Calu3 (cell line): Measurements from ENCODE around the gene THADA. TPM values are rescaled to one million over a fixed set of nuclear protein-coding genes. Genes with fewer than 3 reads are reported as not detected.

Experiments
- BruUV-seq: library from RNA; stranded (reverse); fragments of 400-500 nt; replicated peaks from 2 replicates; lab custom pipeline; 2021; lab: Mats Ljungman, UMichigan
- CTCF ChIA-PET: fragments of 300-600 bp; sonication (Branson Sonifier 250); formaldehyde crosslinking; loops from one replicate; lab custom pipeline; 2022; ENCODE audit warnings: antibody characterized with exemption; lab: Charles Lee
- DNase-seq: peaks from one replicate; pipeline ENCODE4 v3.0.0; 2022
- H3K27ac Mint-ChIP-seq: one replicate; pipeline ENCODE4 v1.8.0; 2022; ENCODE audit warnings: mixed read lengths; ENCODE audit not compliant: unreplicated experiment
- H3K27me3 Mint-ChIP-seq: one replicate; pipeline ENCODE4 v1.8.0; 2022; ENCODE audit warnings: mixed read lengths; ENCODE audit not compliant: unreplicated experiment
- H3K36me3 Mint-ChIP-seq: one replicate; pipeline ENCODE4 v1.8.0; 2022; ENCODE audit warnings: mild to moderate bottlenecking, moderate library complexity, mixed read lengths; ENCODE audit not compliant: insufficient read depth, unreplicated experiment
- H3K4me1 Mint-ChIP-seq: one replicate; pipeline ENCODE4 v1.8.0; 2022; ENCODE audit warnings: mild to moderate bottlenecking, low read depth, mixed read lengths; ENCODE audit not compliant: unreplicated experiment
- H3K4me3 Mint-ChIP-seq: one replicate; pipeline ENCODE4 v1.8.0; 2022; ENCODE audit warnings: mild to moderate bottlenecking, low read depth, moderate library complexity, mixed read lengths; ENCODE audit not compliant: unreplicated experiment
- H3K9me3 Mint-ChIP-seq: one replicate; pipeline ENCODE4 v1.8.0; 2022; ENCODE audit warnings: low read depth, mixed read lengths; ENCODE audit not compliant: unreplicated experiment
- CTCF ChIP-seq: fragments of 200-600 bp; IDR thresholded peaks from one replicate; pipeline ENCODE4 v1.8.0; 2022; ENCODE audit warnings: antibody characterized with exemption; ENCODE audit not compliant: unreplicated experiment
- intact Hi-C: fragments of 100-400 bp; cut with micrococcal nuclease; formaldehyde crosslinking; loops from one replicate; pipeline ENCODE4 v1.10.0; 2022; ENCODE audit not compliant: unreplicated experiment
- total RNA-seq: library from RNA; stranded (reverse); gene quantifications from 2 replicates; pipeline ENCODE4 v1.2.3, GENCODE V29; 2022

THADA gene
- total RNA-seq, 1 experiment from 2014 or later = 35.5 TPM

- TF ChIP-seq CTCF = no peak
- H3K9me3 Mint-ChIP-seq = no peaks in the 10 kb centered on the region
- H3K27me3 Mint-ChIP-seq = no peaks in the 10 kb centered on the region
- CTCF ChIA-PET = no interaction called here
- H3K4me1 Mint-ChIP-seq = no peaks in the 10 kb centered on the region
- BruUV-seq = no TSS peak
- H3K27ac Mint-ChIP-seq = no peak overlapping the region
- no peak for DNase-seq
- intact Hi-C loops = no loop called here
- H3K4me3 Mint-ChIP-seq = no peak overlapping the region
- H3K36me3 Mint-ChIP-seq = no peaks in the 10 kb centered on the region
These were observed 340.4 kb downstream of the THADA start for GRCh38 chr2:43255296-43255910.

- no TSS peak for BruUV-seq
These were observed 341.5 kb downstream of the THADA start for GRCh38 chr2:43254331-43254730.

GRCh38 chr2:43251171-43251731, 344.6 kb downstream of the THADA start:
- CTCF ChIA-PET = no interaction called here
- no TSS peak for BruUV-seq
- Mint-ChIP-seq H3K36me3 (no peaks in the 10 kb centered on the region), H3K27ac (no peak overlapping the region), H3K27me3 (no peaks in the 10 kb centered on the region), H3K4me3 (no peak overlapping the region), H3K4me1 (no peaks in the 10 kb centered on the region), H3K9me3 (no peaks in the 10 kb centered on the region)
- no peak for TF ChIP-seq CTCF
- intact Hi-C loops = no loop called here
- DNase-seq = no peak

More at GRCh38 chr2:43254331-43254730, 341.5 kb downstream of the THADA start:
- no peaks in the 10 kb centered on the region for H3K27me3 Mint-ChIP-seq
- CTCF ChIA-PET = no interaction called here
- no peak overlapping the region for H3K27ac Mint-ChIP-seq
- no peaks in the 10 kb centered on the region for H3K4me1 Mint-ChIP-seq
- no peaks in the 10 kb centered on the region for H3K36me3 Mint-ChIP-seq
- no peaks in the 10 kb centered on the region for H3K9me3 Mint-ChIP-seq
- H3K4me3 Mint-ChIP-seq = no peak overlapping the region
- no peak for TF ChIP-seq CTCF
- intact Hi-C loops = no loop called here
- DNase-seq = no peak

- H3K27ac Mint-ChIP-seq = no peak overlapping the region
- no peaks in the 10 kb centered on the region for H3K36me3 Mint-ChIP-seq
- DNase-seq = no peak
- no peaks in the 10 kb centered on the region for H3K9me3 Mint-ChIP-seq
- H3K27me3 Mint-ChIP-seq = no peaks in the 10 kb centered on the region
- no TSS peak for BruUV-seq
- TF ChIP-seq CTCF = no peak
- intact Hi-C loops = no loop called here
- no peaks in the 10 kb centered on the region for H3K4me1 Mint-ChIP-seq
- no peak overlapping the region for H3K4me3 Mint-ChIP-seq
- CTCF ChIA-PET = no interaction called here
These were observed 345.8 kb downstream of the THADA start for GRCh38 chr2:43250015-43250414.
